ENCODE measurements around the gene UGP2. TPM values are rescaled to one million over a fixed set of nuclear protein-coding genes. Genes with fewer than 3 reads are reported as not detected.

Gene UGP2
- total and polyA plus RNA-seq, 2 of the 8 experiments (the other 6 are each of a cell fraction or from before 2014, with no cell fraction given), result 278 to 956 TPM

- Histone ChIP-seq H2BK5ac (ENCODE audit: low read depth, low read length) (no peak overlapping the region), H3K9me3 (ENCODE audit: insufficient read depth in 2 of 2, low read depth in 1 of 2, low read length in 1 of 2) (no peaks in the 10 kb centered on the region), H3K79me2 (ENCODE audit: control insufficient read depth in 1 of 2, insufficient read depth in 2 of 2, low read length in 2 of 2) (peaks cover 0 to 12% of the 10 kb centered on the region in 2 experiments; a peak in 2 of 4 replicates), H4K8ac (ENCODE audit: extremely low read depth, insufficient read depth, low read length) (no peak overlapping the region), H4K91ac (replicated peaks; ENCODE audit: insufficient read length, low read length) (no peak overlapping the region), H2AFZ (ENCODE audit: low read length) (no peak overlapping the region), H2BK120ac (replicated peaks; ENCODE audit: low read depth, low read length) (no peak overlapping the region), H3K4me1 (replicated peaks in 1 of 4; ENCODE audit: control insufficient read depth in 3 of 4, insufficient read depth in 4 of 4, low read length in 3 of 4) (peaks cover 0 to 3% (median 0%) of the 10 kb centered on the region in 4 experiments; a peak in 3 of 7 replicates), H3K4me2 (ENCODE audit: insufficient read depth in 1 of 2, low read depth in 2 of 2, low read length in 2 of 2) (no peak overlapping the region), H3K79me1 (ENCODE audit: low read depth, low read length) (no peaks in the 10 kb centered on the region), H3K4ac (replicated peaks; ENCODE audit: insufficient read length, low read depth, low read length) (no peak overlapping the region), H2BK12ac (ENCODE audit: low read depth, low read length) (no peak overlapping the region), H3K14ac (ENCODE audit: insufficient read length) (no peak overlapping the region), H3K27me3 (replicated peaks in 1 of 4; ENCODE audit: control insufficient read depth in 3 of 4, extremely low read depth in 1 of 4, insufficient read depth in 3 of 4, low read length in 3 of 4) (no peaks in the 10 kb centered on the region), H2BK20ac (ENCODE audit: low read length) (no peak overlapping the region), H3K27ac (ENCODE audit: low read depth, low read length) (no peak overlapping the region), H2AK5ac (ENCODE audit: low read depth, low read length) (no peak overlapping the region), H3K4me3 (ENCODE audit: extremely low read depth in 1 of 4, insufficient read depth in 2 of 4, low read depth in 3 of 4, low read length in 4 of 4) (no peak overlapping the region), H2BK15ac (ENCODE audit: low read length) (no peak overlapping the region), H4K5ac (ENCODE audit: insufficient read length, low read depth, low read length) (no peak overlapping the region), H3K56ac (replicated peaks; ENCODE audit: insufficient read length, low read depth, low read length) (no peak overlapping the region), H3K23ac (ENCODE audit: insufficient read length) (no peak overlapping the region), H4K20me1 (replicated peaks in 1 of 2; ENCODE audit: control insufficient read depth in 1 of 2, insufficient read depth in 2 of 2, low read length in 2 of 2) (peaks cover 2 to 9% of the 10 kb centered on the region in 2 experiments), H3K23me2 (ENCODE audit: low read depth, low read length) (no peaks in the 10 kb centered on the region), H3K9ac (replicated peaks in 1 of 4; ENCODE audit: extremely low read depth in 1 of 4, low read depth in 3 of 4, low read length in 3 of 4) (no peak overlapping the region), H3K36me3 (ENCODE audit: control insufficient read depth in 2 of 4, insufficient read depth in 4 of 4, low read length in 3 of 4) (peaks cover 36 to 100% (median 83%) of the 10 kb centered on the region in 4 experiments), H3K18ac (ENCODE audit: extremely low read depth, low read length) (no peak overlapping the region)
- 86% methylated on average over 2 of the region's 2 CpGs; no CpG with 5 or more reads in 1 of the 2 experiments for WGBS, 2 experiments (ENCODE audit: extremely low coverage in 1 of 2, insufficient coverage in 1 of 2, insufficient read length in 1 of 2, insufficient replicate concordance in 2 of 2, low coverage in 1 of 2, low lambda C conversion rate in 2 of 2, missing lambda C conversion rate in 1 of 2)
- FAIRE-seq (no peak), DNase-seq (ENCODE audit: low read depth in 1 of 2, low spot score in 2 of 2) (no peak)
- POLR2A ChIA-PET (ENCODE audit: partially characterized antibody), result no interaction called here
- TF ChIP-seq JUN (IDR thresholded peaks at IDR 0.05; ENCODE audit: low read depth, low read length) (no peak), POLR2AphosphoS5 (IDR thresholded peaks at IDR 0.05; ENCODE audit: low read depth, low read length) (peak; percentile 67), RXRA (IDR thresholded peaks at IDR 0.05; ENCODE audit: insufficient read depth, low read depth, low read length) (no peak), POLR2A (IDR thresholded peaks at IDR 0.05; ENCODE audit: control extremely low read depth in 1 of 2, low read depth in 2 of 2, low read length in 2 of 2) (peak in 1 of 2 experiments; percentile 45; a peak in 1 of 3 replicates)
- CTCF ChIA-PET (ENCODE audit: partially characterized antibody), result interaction anchor here (0.7 kb wide), 1 partner anchor 21 kb away, joined by 3 read pairs; no protein-coding TSS in a partner anchor
Measured at GRCh38 chr2:63888053-63888452, 46.4 kb downstream of the UGP2 start.

Data from H1 (cell line).